Tracheal epithelial cell (primary cell): ENCODE data around the gene SLITRK1. TPM values are rescaled to one million over a fixed set of nuclear protein-coding genes. Genes with fewer than 3 reads are reported as not detected.

Experiments used
- total RNA-seq: library from RNA; depleted of rRNA; stranded (reverse); fragments of >200 nt; gene quantifications from 2 replicates; pipeline ENCODE4 v1.2.1, GENCODE V29; 2014

SLITRK1 gene, protein sequence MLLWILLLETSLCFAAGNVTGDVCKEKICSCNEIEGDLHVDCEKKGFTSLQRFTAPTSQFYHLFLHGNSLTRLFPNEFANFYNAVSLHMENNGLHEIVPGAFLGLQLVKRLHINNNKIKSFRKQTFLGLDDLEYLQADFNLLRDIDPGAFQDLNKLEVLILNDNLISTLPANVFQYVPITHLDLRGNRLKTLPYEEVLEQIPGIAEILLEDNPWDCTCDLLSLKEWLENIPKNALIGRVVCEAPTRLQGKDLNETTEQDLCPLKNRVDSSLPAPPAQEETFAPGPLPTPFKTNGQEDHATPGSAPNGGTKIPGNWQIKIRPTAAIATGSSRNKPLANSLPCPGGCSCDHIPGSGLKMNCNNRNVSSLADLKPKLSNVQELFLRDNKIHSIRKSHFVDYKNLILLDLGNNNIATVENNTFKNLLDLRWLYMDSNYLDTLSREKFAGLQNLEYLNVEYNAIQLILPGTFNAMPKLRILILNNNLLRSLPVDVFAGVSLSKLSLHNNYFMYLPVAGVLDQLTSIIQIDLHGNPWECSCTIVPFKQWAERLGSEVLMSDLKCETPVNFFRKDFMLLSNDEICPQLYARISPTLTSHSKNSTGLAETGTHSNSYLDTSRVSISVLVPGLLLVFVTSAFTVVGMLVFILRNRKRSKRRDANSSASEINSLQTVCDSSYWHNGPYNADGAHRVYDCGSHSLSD
- not detected in 2 replicates for total RNA-seq

DNA sequence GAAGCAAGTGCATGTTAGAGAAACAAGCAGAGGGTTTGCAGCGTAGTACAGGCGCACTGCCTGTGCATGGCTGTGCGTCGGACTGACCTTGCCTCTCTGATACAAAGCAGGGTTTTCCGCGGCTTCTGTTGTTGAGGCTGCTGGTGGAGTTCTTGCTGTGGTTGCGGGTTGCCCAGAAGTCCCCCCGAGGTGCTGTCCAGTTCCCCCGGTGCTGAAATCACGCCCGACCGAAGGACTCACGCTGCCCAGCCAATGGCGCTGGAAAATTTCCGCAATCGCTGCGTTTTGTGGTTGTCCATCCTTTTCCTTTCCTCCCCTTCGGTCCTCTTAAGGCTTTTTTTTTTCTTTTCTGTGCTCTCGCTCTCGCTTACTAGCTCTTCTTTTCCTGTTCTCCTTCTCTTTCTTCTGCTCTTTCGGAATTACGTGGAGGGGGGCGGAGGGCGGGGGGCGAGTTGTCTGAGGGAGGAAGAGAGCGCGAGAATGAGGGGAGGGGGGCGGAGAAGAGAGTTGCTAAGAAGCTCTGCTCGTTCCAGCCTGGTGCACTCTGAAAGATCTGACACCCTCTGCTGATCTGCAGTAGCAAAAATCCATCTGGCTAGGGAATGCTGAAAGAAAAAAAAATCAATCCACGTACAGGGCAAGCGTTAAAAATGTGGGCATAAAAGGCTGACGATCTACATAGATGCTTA lies at the start of gene SLITRK1:
Gene SLITRK1, minus strand, starts transcription at position 558 of the 689 bp plus-strand sequence. CDS start 967 bp downstream, outside the sequence.

